Mesenchymal stem cell (in vitro differentiated cells and primary cell): ENCODE results near the gene CTSH. TPM values are rescaled to one million over a fixed set of nuclear protein-coding genes. Genes with fewer than 3 reads are reported as not detected.

ENCODE experiments used
- DNase-seq: peaks from one replicate; pipeline ENCODE4 v3.0.0-alpha.2; 2013
- H2AFZ ChIP-seq: one replicate; pipeline ENCODE4 v1.6.1; 2013; ENCODE audit warnings: low read depth, mild to moderate bottlenecking, control low read depth, inconsistent platforms, low read length, moderate library complexity
- H2AK5ac ChIP-seq: 2 replicates; pipeline ENCODE4 v1.6.1; 2013; ENCODE audit warnings: low read length, moderate library complexity, mild to moderate bottlenecking, inconsistent platforms; ENCODE audit not compliant: severe bottlenecking
- H2BK120ac ChIP-seq: one replicate; pipeline ENCODE4 v1.6.1; 2013; ENCODE audit warnings: low read depth, mild to moderate bottlenecking, inconsistent platforms, low read length, moderate library complexity
- H2BK12ac ChIP-seq, 2 experiments: one replicate each; pipeline ENCODE4 v1.6.1; 2013; ENCODE audit warnings: inconsistent platforms in 2 of 2, low read length in 2 of 2, mild to moderate bottlenecking in 2 of 2, moderate library complexity in 2 of 2, control low read depth in 1 of 2
- H2BK15ac ChIP-seq: one replicate; pipeline ENCODE4 v1.6.1; 2013; ENCODE audit warnings: mild to moderate bottlenecking, low read depth, inconsistent platforms; ENCODE audit not compliant: poor library complexity, severe bottlenecking
- H2BK5ac ChIP-seq: 2 replicates; pipeline ENCODE4 v1.6.1; 2013; ENCODE audit warnings: low read depth, mild to moderate bottlenecking, low read length, control low read depth, inconsistent platforms; ENCODE audit not compliant: poor library complexity, severe bottlenecking
- H3K14ac ChIP-seq, 2 experiments: one replicate each; pipeline ENCODE4 v1.6.1; 2013; ENCODE audit warnings: inconsistent platforms in 2 of 2, low read length in 2 of 2, control low read depth in 1 of 2, mild to moderate bottlenecking in 1 of 2, moderate library complexity in 1 of 2
- H3K18ac ChIP-seq, 2 experiments: one replicate each; pipeline ENCODE4 v1.6.1; 2013; ENCODE audit warnings: inconsistent platforms in 2 of 2, low read length in 2 of 2, control low read depth in 1 of 2, low read depth in 1 of 2, mild to moderate bottlenecking in 1 of 2
- H3K23ac ChIP-seq, 2 experiments: one replicate each; pipeline ENCODE4 v1.6.1; 2013; ENCODE audit warnings: inconsistent platforms in 2 of 2, low read length in 2 of 2, mild to moderate bottlenecking in 2 of 2, moderate library complexity in 2 of 2, control low read depth in 1 of 2
- H3K27ac ChIP-seq: 2 replicates; pipeline ENCODE4 v1.5.1; 2013; ENCODE audit warnings: mild to moderate bottlenecking, moderate library complexity, low read length, control low read depth, inconsistent platforms; ENCODE audit not compliant: poor library complexity, severe bottlenecking
- H3K27me3 ChIP-seq, 2 experiments: 2 replicates each; pipeline versions ENCODE4 v1.6.1 to v1.7.0; 2013; ENCODE audit warnings: low read length in 2 of 2, mild to moderate bottlenecking in 2 of 2, moderate library complexity in 2 of 2, control low read depth in 1 of 2, inconsistent platforms in 1 of 2; ENCODE audit not compliant: control insufficient read depth in 1 of 2, insufficient read depth in 1 of 2
- H3K36me3 ChIP-seq, 2 experiments: 2 replicates each; pipeline versions ENCODE4 v1.6.1 to v1.7.0; 2013; ENCODE audit warnings: low read length in 2 of 2, control low read depth in 1 of 2, inconsistent platforms in 1 of 2, low read depth in 1 of 2, mild to moderate bottlenecking in 1 of 2; ENCODE audit not compliant: insufficient read depth in 2 of 2, control insufficient read depth in 1 of 2
- H3K4ac ChIP-seq, 2 experiments: one replicate each; pipeline ENCODE4 v1.6.1; 2013; ENCODE audit warnings: inconsistent platforms in 2 of 2, low read length in 2 of 2, mild to moderate bottlenecking in 2 of 2, moderate library complexity in 2 of 2, control low read depth in 1 of 2, low read depth in 1 of 2
- H3K4me1 ChIP-seq: 2 replicates; pipeline ENCODE4 v1.6.1; 2013; ENCODE audit warnings: low read depth, low read length, control low read depth; ENCODE audit not compliant: control insufficient read depth, insufficient read depth
- H3K4me2 ChIP-seq: 2 replicates; pipeline ENCODE4 v1.6.1; 2013; ENCODE audit warnings: low read length, mild to moderate bottlenecking, inconsistent platforms; ENCODE audit not compliant: poor library complexity, severe bottlenecking
- H3K4me3 ChIP-seq, 2 experiments: 2 replicates each; pipeline versions ENCODE4 v1.5.1 to v1.7.0; 2013; ENCODE audit warnings: low read length in 2 of 2, mild to moderate bottlenecking in 2 of 2, control low read depth in 1 of 2, low read depth in 1 of 2; ENCODE audit not compliant: insufficient read depth in 1 of 2
- H3K79me1 ChIP-seq: replicated peaks from 2 replicates; pipeline ENCODE4 v1.6.1; 2013; ENCODE audit warnings: mild to moderate bottlenecking, control low read depth, low read length, inconsistent platforms; ENCODE audit not compliant: poor library complexity, severe bottlenecking
- H3K9ac ChIP-seq: 2 replicates; pipeline ENCODE4 v1.7.0; 2013; ENCODE audit warnings: mild to moderate bottlenecking, low read length, moderate library complexity
- H3K9me3 ChIP-seq: 2 replicates; pipeline ENCODE4 v1.7.0; 2013; ENCODE audit warnings: mild to moderate bottlenecking, low read length; ENCODE audit not compliant: control insufficient read depth
- H4K8ac ChIP-seq: one replicate; pipeline ENCODE4 v1.6.1; 2013; ENCODE audit warnings: inconsistent platforms, mild to moderate bottlenecking, low read length, moderate library complexity
- H4K91ac ChIP-seq: one replicate; pipeline ENCODE4 v1.6.1; 2013; ENCODE audit warnings: mild to moderate bottlenecking, low read length, inconsistent platforms
- WGBS: methylation state at CpG from one replicate; pipeline ENCODE4 v1.1.7; 2013; ENCODE audit warnings: mixed read lengths; 5-methylcytosine and 5-hydroxymethylcytosine counted together
- polyA plus RNA-seq, 2 experiments: library from polyadenylated mRNA; stranded (reverse); fragments of 200-250 nt; gene quantifications; one replicate each; pipeline ENCODE4 v1.2.3, GENCODE V29; 2013

CTSH gene, protein sequence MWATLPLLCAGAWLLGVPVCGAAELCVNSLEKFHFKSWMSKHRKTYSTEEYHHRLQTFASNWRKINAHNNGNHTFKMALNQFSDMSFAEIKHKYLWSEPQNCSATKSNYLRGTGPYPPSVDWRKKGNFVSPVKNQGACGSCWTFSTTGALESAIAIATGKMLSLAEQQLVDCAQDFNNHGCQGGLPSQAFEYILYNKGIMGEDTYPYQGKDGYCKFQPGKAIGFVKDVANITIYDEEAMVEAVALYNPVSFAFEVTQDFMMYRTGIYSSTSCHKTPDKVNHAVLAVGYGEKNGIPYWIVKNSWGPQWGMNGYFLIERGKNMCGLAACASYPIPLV
- 28.4 TPM for polyA plus RNA-seq (2013, experiment 1 of 2)
- polyA plus RNA-seq (2013, experiment 2 of 2), result 29.4 TPM

DNA sequence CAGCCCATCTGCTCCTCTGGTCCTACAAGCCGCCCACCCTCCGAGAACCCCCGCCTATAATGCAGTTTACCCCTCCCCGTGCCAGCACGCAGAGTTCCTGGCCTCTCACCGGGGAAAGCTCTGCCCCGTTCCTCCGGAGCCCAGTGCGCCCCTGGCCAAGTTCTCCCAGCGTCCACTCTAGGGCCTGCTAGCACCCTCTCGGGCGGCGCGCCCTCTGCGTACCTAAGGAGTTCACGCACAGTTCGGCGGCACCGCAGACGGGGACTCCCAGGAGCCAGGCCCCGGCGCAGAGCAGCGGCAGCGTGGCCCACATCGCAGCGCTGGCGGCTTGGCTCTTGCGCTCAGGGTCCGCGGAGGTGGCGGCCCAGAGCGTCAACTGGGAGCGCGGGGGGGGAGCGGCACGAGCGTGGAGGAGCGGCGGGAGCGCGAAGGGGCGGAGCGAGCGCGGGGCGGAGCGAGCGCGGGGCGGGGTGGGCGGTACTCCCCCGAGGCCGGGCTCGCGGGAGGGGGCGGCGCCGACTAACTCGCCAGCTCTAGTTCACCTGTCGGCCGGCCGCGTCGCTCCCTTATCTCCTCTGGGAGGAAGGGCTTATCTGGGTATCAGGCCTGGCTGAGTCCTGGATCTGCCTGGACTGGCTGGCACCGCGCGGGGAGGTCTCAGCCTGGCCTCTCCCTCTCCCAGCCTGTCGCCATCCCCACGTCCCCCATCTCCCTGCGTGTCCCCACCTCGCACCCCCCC is at the start of gene CTSH:
CTSH (minus strand) TSS at position 378 of the 739 bp plus-strand sequence; CDS start at position 313, 65 bp downstream.
- DNase-seq, result peak; percentile 57
- Histone ChIP-seq H3K9me3 (no peaks in the 10 kb centered on the region), H3K4ac (peak within 1 kb of the TSS; percentile 33 to 68), H3K27ac (no peak within 1 kb of the TSS), H4K91ac (peak within 1 kb of the TSS; percentile 41), H2AK5ac (no peak within 1 kb of the TSS), H3K79me1 (no peaks in the 10 kb centered on the region), H3K9ac (peak within 1 kb of the TSS; percentile 70), H3K36me3 (no peaks in the 10 kb centered on the region), H3K4me1 (peaks cover 19% of the 10 kb centered on the region), H3K27me3 (peaks cover 28 to 30% of the 10 kb centered on the region in 2 experiments), H3K4me3 (peak within 1 kb of the TSS; percentile 60 to 71), H4K8ac (peak within 1 kb of the TSS; percentile 78), H2BK15ac (peak within 1 kb of the TSS; percentile 92), H3K23ac (peak within 1 kb of the TSS in 1 of 2 experiments; percentile 46), H2AFZ (peak within 1 kb of the TSS; percentile 78), H3K18ac (peak within 1 kb of the TSS; percentile 81 to 85), H3K4me2 (peak within 1 kb of the TSS; percentile 91), H2BK5ac (no peak within 1 kb of the TSS), H3K14ac (peak within 1 kb of the TSS in 1 of 2 experiments; percentile 83), H2BK120ac (peak within 1 kb of the TSS; percentile 74), H2BK12ac (peak within 1 kb of the TSS in 1 of 2 experiments; percentile 83)
- WGBS, result 3% methylated on average over 45 of the region's 71 CpGs

DNA sequence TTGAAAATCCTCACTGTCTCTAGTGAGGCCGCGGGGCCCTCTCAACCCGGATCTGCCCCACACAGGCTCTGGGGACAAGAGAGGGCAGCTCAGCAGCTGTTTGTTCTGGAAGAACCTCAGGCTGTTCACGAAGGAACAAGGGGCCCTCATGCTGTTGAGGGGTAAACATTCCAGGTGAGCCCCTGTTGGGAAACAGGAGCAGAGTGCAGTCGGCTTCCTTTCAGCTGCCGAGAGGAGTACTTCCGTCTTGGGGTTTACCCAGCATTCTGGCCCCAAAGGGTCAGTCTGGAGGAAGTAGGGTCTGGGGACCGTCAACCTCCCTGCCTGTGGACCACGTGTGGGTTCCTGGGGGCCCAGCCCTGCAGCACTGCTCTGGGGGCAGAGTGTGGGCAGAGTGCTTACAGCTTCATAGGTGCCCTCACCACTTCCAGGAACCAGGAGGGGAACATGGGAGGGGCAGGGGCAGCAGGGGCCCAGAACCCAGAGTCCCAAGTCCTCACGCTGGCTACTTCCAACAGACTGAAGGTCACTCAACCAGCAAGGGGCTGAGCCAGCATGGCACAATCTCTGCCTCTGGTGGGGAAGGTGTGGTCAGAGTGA is 49.2 kb upstream of the CTSH start:
- H4K91ac ChIP-seq, result peak overlapping the region; percentile 90
- H3K23ac ChIP-seq, result no peak overlapping the region
- no peaks in the 10 kb centered on the region for H3K9me3 ChIP-seq
- no peak overlapping the region for H3K9ac ChIP-seq
- DNase-seq, result no peak
- no peak overlapping the region for H3K4me3 ChIP-seq
- H3K27me3 ChIP-seq, result peaks cover 0 to 9% of the 10 kb centered on the region in 2 experiments
- H2BK5ac ChIP-seq, result no peak overlapping the region
- H4K8ac ChIP-seq, result peak overlapping the region; percentile 1
- H2AFZ ChIP-seq, result no peak overlapping the region
- 82% methylated on average over 10 of the region's 10 CpGs for WGBS
- no peaks in the 10 kb centered on the region for H3K36me3 ChIP-seq
- peak overlapping the region; percentile 75 to 89 for H3K4ac ChIP-seq
- H3K4me2 ChIP-seq, result no peak overlapping the region
- peak overlapping the region; percentile 51 for H2BK120ac ChIP-seq
- no peak overlapping the region for H3K27ac ChIP-seq
- H3K14ac ChIP-seq, result peak overlapping the region in 1 of 2 experiments; percentile 46
- H2BK15ac ChIP-seq, result peak overlapping the region; percentile 82
- peak overlapping the region; percentile 33 for H2AK5ac ChIP-seq
- peaks cover 52% of the 10 kb centered on the region for H3K4me1 ChIP-seq
- peak overlapping the region; percentile 86 to 89 for H2BK12ac ChIP-seq
- H3K79me1 ChIP-seq, result no peaks in the 10 kb centered on the region
- peak overlapping the region; percentile 9 to 74 for H3K18ac ChIP-seq

DNA sequence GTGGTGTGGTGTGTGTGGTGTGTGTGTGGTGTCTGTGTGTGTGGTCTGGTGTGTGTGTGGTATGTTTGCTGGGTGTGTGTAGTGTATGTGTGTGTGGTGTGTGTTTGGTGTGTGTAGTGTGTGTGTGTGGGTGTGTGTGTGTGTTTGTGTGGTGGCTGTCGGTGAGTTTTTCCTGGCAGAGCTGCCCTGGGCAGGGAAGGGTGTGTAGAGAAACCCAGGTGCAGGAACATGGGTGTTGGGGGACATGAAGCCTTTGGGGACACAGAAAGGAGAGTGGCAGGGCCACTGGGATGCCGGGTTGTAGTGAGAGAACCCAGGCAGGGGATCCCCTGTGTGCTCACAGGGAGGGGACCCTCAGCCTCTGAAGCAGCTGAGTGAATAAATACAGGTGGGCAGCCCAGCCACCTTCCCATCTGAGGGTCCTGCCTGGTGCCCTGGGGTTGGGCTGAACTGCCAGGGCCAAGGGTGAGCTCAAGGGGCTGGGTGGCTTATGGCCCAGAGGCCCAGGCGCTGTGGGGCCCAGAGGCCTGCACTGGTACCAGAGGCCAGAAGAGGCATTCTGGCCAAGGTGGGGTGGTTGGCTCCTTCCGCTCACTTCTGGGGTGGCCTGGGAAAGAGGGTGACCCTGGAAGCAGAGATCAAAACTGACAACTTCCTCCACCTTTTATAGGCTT is 48.5 kb upstream of the CTSH start:
- peak overlapping the region; percentile 95 for H2BK15ac ChIP-seq
- peak overlapping the region; percentile 86 for H2BK12ac ChIP-seq
- no peak overlapping the region for H3K9ac ChIP-seq
- H4K91ac ChIP-seq, result peak overlapping the region; percentile 90
- 96% methylated on average over 3 of the region's 4 CpGs for WGBS
- peak overlapping the region; percentile 59 for H4K8ac ChIP-seq
- H3K36me3 ChIP-seq, result no peaks in the 10 kb centered on the region
- H3K27me3 ChIP-seq, result peaks cover 0 to 3% of the 10 kb centered on the region in 2 experiments
- no peak for DNase-seq
- no peak overlapping the region for H3K23ac ChIP-seq
- no peak overlapping the region for H2AFZ ChIP-seq
- no peak overlapping the region for H3K4me2 ChIP-seq
- H3K4me3 ChIP-seq, result no peak overlapping the region
- H2AK5ac ChIP-seq, result peak overlapping the region; percentile 14
- peaks cover 54% of the 10 kb centered on the region for H3K4me1 ChIP-seq
- H3K9me3 ChIP-seq, result no peaks in the 10 kb centered on the region
- no peak overlapping the region for H3K27ac ChIP-seq
- no peaks in the 10 kb centered on the region for H3K79me1 ChIP-seq
- H3K4ac ChIP-seq, result peak overlapping the region; percentile 75 to 89
- H3K14ac ChIP-seq, result peak overlapping the region in 1 of 2 experiments; percentile 28
- peak overlapping the region; percentile 51 for H2BK120ac ChIP-seq
- no peak overlapping the region for H2BK5ac ChIP-seq
- peak overlapping the region; percentile 65 to 74 for H3K18ac ChIP-seq
